ENCODE results near the gene DLG4.
"Not testable (repeated sequence)": the region's sequence is repeated elsewhere in the genome, so short reads cannot be mapped to it uniquely, and the experiment has no call there.

The DLG4 gene

DNA sequence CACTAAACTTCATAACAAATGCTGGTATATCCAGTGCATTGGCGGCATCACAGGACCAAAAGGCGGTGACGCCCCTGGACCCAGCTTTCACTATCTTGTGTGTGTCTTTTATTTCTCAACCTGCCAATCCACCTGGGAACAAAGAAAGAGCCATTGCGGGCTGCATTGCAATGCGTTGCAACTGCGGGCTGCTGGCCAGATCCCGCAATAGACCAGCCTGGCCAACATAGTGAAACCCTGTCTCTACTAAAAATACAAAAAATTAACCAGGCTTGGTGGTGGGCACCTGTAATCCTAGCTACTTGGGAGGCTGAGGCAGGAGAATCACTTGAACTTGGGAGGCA is 50.1 kb downstream of the DLG4 start:
- not testable (repeated sequence) for H3K14ac ChIP-seq (ENCODE audit: low read length); H3K4ac ChIP-seq (ENCODE audit: low read length); H2BK15ac ChIP-seq (ENCODE audit: low read length); DNase-seq (ENCODE audit: low spot score); H2BK5ac ChIP-seq (ENCODE audit: low read length); H2BK12ac ChIP-seq (ENCODE audit: low read length); H3K4me1 ChIP-seq (ENCODE audit: control insufficient read depth in 2 of 2, insufficient read depth in 1 of 2, low read depth in 1 of 2, low read length in 2 of 2); H3K18ac ChIP-seq (ENCODE audit: low read length); H3K36me3 ChIP-seq (replicated peaks in 1 of 2; ENCODE audit: control insufficient read depth in 2 of 2, insufficient read depth in 2 of 2, low read length in 2 of 2); H3K79me1 ChIP-seq (ENCODE audit: low read depth, low read length); H3K9ac ChIP-seq (ENCODE audit: low read depth, low read length, poor library complexity); H3K27me3 ChIP-seq (ENCODE audit: control insufficient read depth in 3 of 3, insufficient read depth in 3 of 3, low read depth in 1 of 3, low read length in 3 of 3); H4K8ac ChIP-seq (ENCODE audit: low read depth, low read length); H3K4me2 ChIP-seq (ENCODE audit: insufficient read depth, low read length, poor library complexity, severe bottlenecking); H3K27ac ChIP-seq (replicated peaks; ENCODE audit: low read length); H3K4me3 ChIP-seq (ENCODE audit: low read length in 2 of 2); H2AK5ac ChIP-seq (ENCODE audit: low read depth, low read length); H2BK120ac ChIP-seq (ENCODE audit: low read depth, low read length); H3K23ac ChIP-seq (ENCODE audit: low read depth, low read length, poor library complexity); H3K9me3 ChIP-seq (replicated peaks in 1 of 2; ENCODE audit: control insufficient read depth in 2 of 2, insufficient read depth in 1 of 2, low read depth in 1 of 2, low read length in 2 of 2); H2AFZ ChIP-seq (ENCODE audit: low read length); H4K91ac ChIP-seq (ENCODE audit: low read depth, low read length, poor library complexity)
- no CpG with 5 or more reads among the region's 7 CpGs for WGBS, 2 donors (ENCODE audit: extremely low coverage in 2 of 2, insufficient read length in 2 of 2, insufficient replicate concordance in 1 of 2)

- H3K4me3 ChIP-seq (ENCODE audit: low read length in 2 of 2); H2AK5ac ChIP-seq (ENCODE audit: low read depth, low read length): not testable (repeated sequence)
- no CpG with 5 or more reads among the region's 10 CpGs for WGBS, 2 donors (ENCODE audit: extremely low coverage in 2 of 2, insufficient read length in 2 of 2, insufficient replicate concordance in 1 of 2)
These were observed 50.6 kb downstream of the DLG4 start for GRCh38 chr17:7168841-7169564.

GRCh38 chr17:7167832-7168231 is 51.8 kb downstream of the DLG4 start:
- peaks cover 0 to 2% (median 0%) of the 10 kb centered on the region in 3 experiments for H3K27me3 ChIP-seq (ENCODE audit: control insufficient read depth in 3 of 3, insufficient read depth in 3 of 3, low read depth in 1 of 3, low read length in 3 of 3)
- no peaks in the 10 kb centered on the region for H3K4me1 ChIP-seq (ENCODE audit: control insufficient read depth in 2 of 2, insufficient read depth in 1 of 2, low read depth in 1 of 2, low read length in 2 of 2)
- no peak overlapping the region for H3K18ac ChIP-seq (ENCODE audit: low read length)
- H3K23ac ChIP-seq (ENCODE audit: low read depth, low read length, poor library complexity) = no peak overlapping the region
- H2BK12ac ChIP-seq (ENCODE audit: low read length) = no peak overlapping the region
- H3K14ac ChIP-seq (ENCODE audit: low read length) = no peak overlapping the region
- DNase-seq (ENCODE audit: low spot score) = no peak
- H3K79me1 ChIP-seq (ENCODE audit: low read depth, low read length) = no peaks in the 10 kb centered on the region
- no peak overlapping the region for H2BK5ac ChIP-seq (ENCODE audit: low read length)
- no peak overlapping the region for H3K27ac ChIP-seq (replicated peaks; ENCODE audit: low read length)
- no CpG with 5 or more reads among the region's 4 CpGs for WGBS, 2 donors (ENCODE audit: extremely low coverage in 2 of 2, insufficient read length in 2 of 2, insufficient replicate concordance in 1 of 2)
- H2BK120ac ChIP-seq (ENCODE audit: low read depth, low read length) = no peak overlapping the region
- peaks cover 0 to 2% of the 10 kb centered on the region in 2 donors for H3K36me3 ChIP-seq (replicated peaks in 1 of 2; ENCODE audit: control insufficient read depth in 2 of 2, insufficient read depth in 2 of 2, low read length in 2 of 2)
- H2AFZ ChIP-seq (ENCODE audit: low read length) = no peak overlapping the region
- no peak overlapping the region for H3K4me2 ChIP-seq (ENCODE audit: insufficient read depth, low read length, poor library complexity, severe bottlenecking)
- no peak overlapping the region for H4K91ac ChIP-seq (ENCODE audit: low read depth, low read length, poor library complexity)
- no peak overlapping the region for H3K9ac ChIP-seq (ENCODE audit: low read depth, low read length, poor library complexity)
- H2AK5ac ChIP-seq (ENCODE audit: low read depth, low read length) = no peak overlapping the region
- no peak overlapping the region for H2BK15ac ChIP-seq (ENCODE audit: low read length)
- no peak overlapping the region for H3K4me3 ChIP-seq (ENCODE audit: low read length in 2 of 2)
- no peak overlapping the region for H4K8ac ChIP-seq (ENCODE audit: low read depth, low read length)
- no peaks in the 10 kb centered on the region for H3K9me3 ChIP-seq (replicated peaks in 1 of 2; ENCODE audit: control insufficient read depth in 2 of 2, insufficient read depth in 1 of 2, low read depth in 1 of 2, low read length in 2 of 2)
- H3K4ac ChIP-seq (ENCODE audit: low read length) = no peak overlapping the region

More at GRCh38 chr17:7168841-7169564, 50.6 kb downstream of the DLG4 start:
- H3K23ac ChIP-seq (ENCODE audit: low read depth, low read length, poor library complexity); H4K91ac ChIP-seq (ENCODE audit: low read depth, low read length, poor library complexity); H2BK15ac ChIP-seq (ENCODE audit: low read length); H2BK120ac ChIP-seq (ENCODE audit: low read depth, low read length); H3K79me1 ChIP-seq (ENCODE audit: low read depth, low read length); H3K4me2 ChIP-seq (ENCODE audit: insufficient read depth, low read length, poor library complexity, severe bottlenecking); H3K4ac ChIP-seq (ENCODE audit: low read length); H2AFZ ChIP-seq (ENCODE audit: low read length); H3K14ac ChIP-seq (ENCODE audit: low read length); H3K18ac ChIP-seq (ENCODE audit: low read length); H3K27ac ChIP-seq (replicated peaks; ENCODE audit: low read length); H3K4me1 ChIP-seq (ENCODE audit: control insufficient read depth in 2 of 2, insufficient read depth in 1 of 2, low read depth in 1 of 2, low read length in 2 of 2); H2BK5ac ChIP-seq (ENCODE audit: low read length); H2BK12ac ChIP-seq (ENCODE audit: low read length); DNase-seq (ENCODE audit: low spot score); H3K36me3 ChIP-seq (replicated peaks in 1 of 2; ENCODE audit: control insufficient read depth in 2 of 2, insufficient read depth in 2 of 2, low read length in 2 of 2); H3K9me3 ChIP-seq (replicated peaks in 1 of 2; ENCODE audit: control insufficient read depth in 2 of 2, insufficient read depth in 1 of 2, low read depth in 1 of 2, low read length in 2 of 2); H3K9ac ChIP-seq (ENCODE audit: low read depth, low read length, poor library complexity); H4K8ac ChIP-seq (ENCODE audit: low read depth, low read length); H3K27me3 ChIP-seq (ENCODE audit: control insufficient read depth in 3 of 3, insufficient read depth in 3 of 3, low read depth in 1 of 3, low read length in 3 of 3): not testable (repeated sequence)

DNA sequence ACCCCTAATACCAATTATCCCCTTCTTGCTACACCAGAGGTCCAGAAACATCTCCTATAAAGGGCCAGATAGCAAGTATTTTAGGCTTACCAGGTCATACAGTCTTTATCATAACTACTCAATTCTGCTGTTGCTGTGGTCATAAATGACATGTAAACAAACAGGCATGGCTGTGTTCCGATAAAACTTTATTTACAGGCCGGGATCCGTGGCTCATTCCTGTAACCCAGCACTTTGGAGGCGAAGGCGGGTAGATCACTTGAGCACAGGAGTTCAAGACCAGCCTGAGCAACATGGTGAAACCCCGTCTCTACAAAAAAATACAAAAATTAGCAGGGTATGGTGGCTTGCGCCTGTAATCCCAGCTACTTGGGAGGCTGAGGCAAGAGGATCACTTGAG is 52.8 kb downstream of the DLG4 start:
- Histone ChIP-seq H3K9me3 (replicated peaks in 1 of 2; ENCODE audit: control insufficient read depth in 2 of 2, insufficient read depth in 1 of 2, low read depth in 1 of 2, low read length in 2 of 2) (no peaks in the 10 kb centered on the region), H3K14ac (ENCODE audit: low read length) (no peak overlapping the region), H4K8ac (ENCODE audit: low read depth, low read length) (no peak overlapping the region), H2AFZ (ENCODE audit: low read length) (no peak overlapping the region), H3K79me1 (ENCODE audit: low read depth, low read length) (no peaks in the 10 kb centered on the region), H2BK5ac (ENCODE audit: low read length) (no peak overlapping the region), H3K4me2 (ENCODE audit: insufficient read depth, low read length, poor library complexity, severe bottlenecking) (no peak overlapping the region), H3K18ac (ENCODE audit: low read length) (no peak overlapping the region), H2BK120ac (ENCODE audit: low read depth, low read length) (no peak overlapping the region), H3K27me3 (ENCODE audit: control insufficient read depth in 3 of 3, insufficient read depth in 3 of 3, low read depth in 1 of 3, low read length in 3 of 3) (no peaks in the 10 kb centered on the region), H3K9ac (ENCODE audit: low read depth, low read length, poor library complexity) (no peak overlapping the region), H2BK12ac (ENCODE audit: low read length) (no peak overlapping the region), H3K4me3 (ENCODE audit: low read length in 2 of 2) (no peak overlapping the region), H2AK5ac (ENCODE audit: low read depth, low read length) (no peak overlapping the region), H3K27ac (replicated peaks; ENCODE audit: low read length) (no peak overlapping the region), H3K4me1 (ENCODE audit: control insufficient read depth in 2 of 2, insufficient read depth in 1 of 2, low read depth in 1 of 2, low read length in 2 of 2) (no peaks in the 10 kb centered on the region), H3K4ac (ENCODE audit: low read length) (no peak overlapping the region), H2BK15ac (ENCODE audit: low read length) (no peak overlapping the region), H4K91ac (ENCODE audit: low read depth, low read length, poor library complexity) (no peak overlapping the region), H3K36me3 (replicated peaks in 1 of 2; ENCODE audit: control insufficient read depth in 2 of 2, insufficient read depth in 2 of 2, low read length in 2 of 2) (no peaks in the 10 kb centered on the region), H3K23ac (ENCODE audit: low read depth, low read length, poor library complexity) (no peak overlapping the region)
- no CpG with 5 or more reads among the region's 7 CpGs for WGBS, 2 donors (ENCODE audit: extremely low coverage in 2 of 2, insufficient read length in 2 of 2, insufficient replicate concordance in 1 of 2)
- no peak for DNase-seq (ENCODE audit: low spot score)
